Neuronal stem cell (in vitro differentiated cells): ENCODE measurements around the gene ESPN. TPM values are rescaled to one million over a fixed set of nuclear protein-coding genes. Genes with fewer than 3 reads are reported as not detected.

Experiments
- DNase-seq: peaks from one replicate; pipeline ENCODE4 v3.0.0-alpha.2; 2013; ENCODE audit warnings: low spot score
- H2AFZ ChIP-seq: one replicate; pipeline ENCODE4 v1.6.1; 2013; ENCODE audit warnings: mild to moderate bottlenecking, low read length, inconsistent platforms
- H2AK5ac ChIP-seq: 2 replicates; pipeline ENCODE4 v1.6.1; 2013; ENCODE audit warnings: low read depth, mild to moderate bottlenecking, inconsistent platforms, low read length, moderate library complexity, mixed read lengths
- H2BK120ac ChIP-seq: 2 replicates; pipeline ENCODE4 v1.6.1; 2013; ENCODE audit warnings: low read depth, mild to moderate bottlenecking, inconsistent platforms, low read length, moderate library complexity, mixed read lengths
- H2BK12ac ChIP-seq: one replicate; pipeline ENCODE4 v1.6.1; 2013; ENCODE audit warnings: low read length, inconsistent platforms
- H2BK15ac ChIP-seq: 2 replicates; pipeline ENCODE4 v1.6.1; 2013; ENCODE audit warnings: mild to moderate bottlenecking, low read length, inconsistent platforms, mixed read lengths
- H2BK5ac ChIP-seq: one replicate; pipeline ENCODE4 v1.6.1; 2013; ENCODE audit warnings: inconsistent platforms, mild to moderate bottlenecking, low read length, moderate library complexity
- H3K14ac ChIP-seq: one replicate; pipeline ENCODE4 v1.6.1; 2013; ENCODE audit warnings: low read length, inconsistent platforms
- H3K18ac ChIP-seq: 2 replicates; pipeline ENCODE4 v1.6.1; 2013; ENCODE audit warnings: low read length, inconsistent platforms
- H3K23ac ChIP-seq: 2 replicates; pipeline ENCODE4 v1.6.1; 2013; ENCODE audit warnings: low read depth, mild to moderate bottlenecking, mixed read lengths, low read length, inconsistent platforms; ENCODE audit not compliant: poor library complexity
- H3K27ac ChIP-seq: replicated peaks from 3 replicates; pipeline ENCODE4 v1.5.1; 2013; ENCODE audit warnings: low read length, inconsistent platforms
- H3K27me3 ChIP-seq, 3 experiments: 2 replicates each; pipeline ENCODE4 v1.6.1; 2013; ENCODE audit warnings: low read length in 3 of 3, mild to moderate bottlenecking in 2 of 3, inconsistent platforms in 1 of 3, low read depth in 1 of 3, mixed read lengths in 1 of 3, moderate library complexity in 1 of 3; ENCODE audit not compliant: control insufficient read depth in 3 of 3, insufficient read depth in 3 of 3
- H3K36me3 ChIP-seq, 2 donors: replicated peaks in 1 of 2; 2 replicates each; pipeline ENCODE4 v1.6.1; 2013; ENCODE audit warnings: low read length in 2 of 2; ENCODE audit not compliant: control insufficient read depth in 2 of 2, insufficient read depth in 2 of 2
- H3K4ac ChIP-seq: 2 replicates; pipeline ENCODE4 v1.6.1; 2013; ENCODE audit warnings: inconsistent platforms, mild to moderate bottlenecking, low read length, moderate library complexity
- H3K4me1 ChIP-seq, 2 donors: 1 replicate in 1 of 2; 2 replicates in 1 of 2; pipeline ENCODE4 v1.6.1; 2013; ENCODE audit warnings: low read length in 2 of 2, low read depth in 1 of 2; ENCODE audit not compliant: control insufficient read depth in 2 of 2, insufficient read depth in 1 of 2
- H3K4me2 ChIP-seq: one replicate; pipeline ENCODE4 v1.6.1; 2013; ENCODE audit warnings: mild to moderate bottlenecking, low read length, inconsistent platforms; ENCODE audit not compliant: insufficient read depth, poor library complexity, severe bottlenecking
- H3K4me3 ChIP-seq, 2 donors: 2 replicates each; pipeline ENCODE4 v1.5.1; 2013; ENCODE audit warnings: low read length in 2 of 2, mild to moderate bottlenecking in 2 of 2, inconsistent platforms in 1 of 2, moderate library complexity in 1 of 2
- H3K79me1 ChIP-seq: one replicate; pipeline ENCODE4 v1.6.1; 2013; ENCODE audit warnings: low read depth, mild to moderate bottlenecking, inconsistent platforms, low read length, moderate library complexity
- H3K9ac ChIP-seq: one replicate; pipeline ENCODE4 v1.6.1; 2013; ENCODE audit warnings: mild to moderate bottlenecking, low read depth, low read length, inconsistent platforms; ENCODE audit not compliant: poor library complexity
- H3K9me3 ChIP-seq, 2 donors: replicated peaks in 1 of 2; 2 replicates each; pipeline versions ENCODE3 to v1.6.1; 2013; ENCODE audit warnings: low read length in 2 of 2, mild to moderate bottlenecking in 2 of 2, inconsistent platforms in 1 of 2, low read depth in 1 of 2, mixed read lengths in 1 of 2, moderate library complexity in 1 of 2; ENCODE audit not compliant: control insufficient read depth in 2 of 2, insufficient read depth in 1 of 2
- H4K8ac ChIP-seq: one replicate; pipeline ENCODE4 v1.6.1; 2013; ENCODE audit warnings: low read depth, mild to moderate bottlenecking, inconsistent platforms, low read length, moderate library complexity
- H4K91ac ChIP-seq: one replicate; pipeline ENCODE4 v1.6.1; 2013; ENCODE audit warnings: low read length, low read depth, mild to moderate bottlenecking, inconsistent platforms; ENCODE audit not compliant: poor library complexity
- WGBS, 2 donors: extraction: QIAGEN DNeasy Blood & Tissue Kit; methylation state at CpG; one replicate each; pipeline ENCODE4 v1.1.7; 2013; ENCODE audit warnings: missing lambda C conversion rate in 2 of 2, mixed read lengths in 1 of 2; ENCODE audit not compliant: insufficient read length in 2 of 2, insufficient replicate concordance in 1 of 2; ENCODE audit errors: extremely low coverage in 2 of 2; 5-methylcytosine and 5-hydroxymethylcytosine counted together
- polyA plus RNA-seq, 2 experiments: library from polyadenylated mRNA; stranded (reverse); fragments of 200-250 nt; gene quantifications; one replicate each; pipeline ENCODE4 v1.2.3, GENCODE V29; 2013

The ESPN gene, protein sequence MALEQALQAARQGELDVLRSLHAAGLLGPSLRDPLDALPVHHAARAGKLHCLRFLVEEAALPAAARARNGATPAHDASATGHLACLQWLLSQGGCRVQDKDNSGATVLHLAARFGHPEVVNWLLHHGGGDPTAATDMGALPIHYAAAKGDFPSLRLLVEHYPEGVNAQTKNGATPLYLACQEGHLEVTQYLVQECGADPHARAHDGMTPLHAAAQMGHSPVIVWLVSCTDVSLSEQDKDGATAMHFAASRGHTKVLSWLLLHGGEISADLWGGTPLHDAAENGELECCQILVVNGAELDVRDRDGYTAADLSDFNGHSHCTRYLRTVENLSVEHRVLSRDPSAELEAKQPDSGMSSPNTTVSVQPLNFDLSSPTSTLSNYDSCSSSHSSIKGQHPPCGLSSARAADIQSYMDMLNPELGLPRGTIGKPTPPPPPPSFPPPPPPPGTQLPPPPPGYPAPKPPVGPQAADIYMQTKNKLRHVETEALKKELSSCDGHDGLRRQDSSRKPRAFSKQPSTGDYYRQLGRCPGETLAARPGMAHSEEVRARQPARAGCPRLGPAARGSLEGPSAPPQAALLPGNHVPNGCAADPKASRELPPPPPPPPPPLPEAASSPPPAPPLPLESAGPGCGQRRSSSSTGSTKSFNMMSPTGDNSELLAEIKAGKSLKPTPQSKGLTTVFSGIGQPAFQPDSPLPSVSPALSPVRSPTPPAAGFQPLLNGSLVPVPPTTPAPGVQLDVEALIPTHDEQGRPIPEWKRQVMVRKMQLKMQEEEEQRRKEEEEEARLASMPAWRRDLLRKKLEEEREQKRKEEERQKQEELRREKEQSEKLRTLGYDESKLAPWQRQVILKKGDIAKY
- polyA plus RNA-seq (2013, experiment 1 of 2), result 3.5 TPM
- 3.6 TPM for polyA plus RNA-seq (2013, experiment 2 of 2)

DNA sequence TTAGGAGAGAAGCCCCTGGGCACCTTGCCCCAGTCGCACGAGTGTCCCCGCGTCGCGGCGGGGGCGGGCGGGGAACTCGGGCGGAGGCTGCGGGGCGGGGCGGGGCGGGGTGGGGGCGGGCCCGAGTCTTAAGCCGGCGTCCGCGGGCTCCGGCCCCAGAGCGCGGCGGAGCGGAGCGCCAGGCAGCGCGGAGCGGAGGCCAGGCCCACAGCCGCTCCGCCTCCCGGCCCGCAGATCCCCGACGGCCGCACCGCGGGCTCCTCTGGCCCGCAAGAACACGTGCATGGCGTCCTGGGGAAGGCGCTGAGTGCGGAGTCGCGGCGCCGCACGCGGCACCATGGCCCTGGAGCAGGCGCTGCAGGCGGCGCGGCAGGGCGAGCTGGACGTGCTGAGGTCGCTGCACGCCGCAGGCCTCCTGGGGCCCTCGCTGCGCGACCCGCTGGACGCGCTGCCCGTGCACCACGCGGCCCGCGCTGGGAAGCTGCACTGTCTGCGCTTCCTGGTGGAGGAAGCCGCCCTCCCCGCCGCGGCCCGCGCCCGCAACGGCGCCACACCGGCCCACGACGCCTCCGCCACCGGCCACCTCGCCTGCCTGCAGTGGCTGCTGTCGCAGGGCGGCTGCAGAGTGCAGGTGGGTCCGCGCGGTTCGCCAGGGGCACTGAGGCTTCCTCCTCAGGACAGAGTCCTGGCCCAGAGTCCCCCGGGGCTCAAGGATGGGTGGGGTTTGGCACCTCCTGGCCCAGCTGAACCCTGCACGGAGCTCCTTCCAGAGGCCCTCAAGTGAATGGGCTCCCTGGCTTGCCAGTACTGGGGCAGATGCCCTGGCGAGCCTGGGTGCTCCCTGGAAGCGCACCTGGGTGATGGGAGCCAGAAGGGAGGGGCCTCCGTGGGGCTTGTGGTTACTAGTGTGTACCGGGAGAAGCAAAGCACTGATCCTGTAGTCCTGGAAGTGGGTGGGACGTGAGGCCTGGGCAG is at the start of gene ESPN:
Gene ESPN, plus strand, starts transcription at position 158 of the 975 bp plus-strand sequence. Its CDS starts 180 bp downstream, at position 338.
- H2AFZ ChIP-seq, result peak within 1 kb of the TSS; percentile 45
- peaks cover 5 to 8% of the 10 kb centered on the region in 2 donors for H3K4me1 ChIP-seq
- no peak within 1 kb of the TSS for H3K4me3 ChIP-seq
- peaks cover 33 to 89% (median 64%) of the 10 kb centered on the region in 3 experiments for H3K27me3 ChIP-seq
- H3K27ac ChIP-seq, result no peak within 1 kb of the TSS
- H2BK120ac ChIP-seq, result peak within 1 kb of the TSS; percentile 16
- no peak for DNase-seq
- H3K36me3 ChIP-seq, result no peaks in the 10 kb centered on the region
- no peaks in the 10 kb centered on the region for H3K9me3 ChIP-seq
- no CpG with 5 or more reads among the region's 99 CpGs for WGBS, 2 donors
- peak within 1 kb of the TSS; percentile 73 for H3K14ac ChIP-seq
- peak within 1 kb of the TSS; percentile 90 for H3K23ac ChIP-seq
- no peak within 1 kb of the TSS for H4K91ac ChIP-seq
- no peak within 1 kb of the TSS for H4K8ac ChIP-seq
- H2AK5ac ChIP-seq, result peak within 1 kb of the TSS; percentile 76
- peaks cover 2% of the 10 kb centered on the region for H3K79me1 ChIP-seq
- H3K9ac ChIP-seq, result peak within 1 kb of the TSS; percentile 66
- peak within 1 kb of the TSS; percentile 89 for H3K18ac ChIP-seq
- H3K4ac ChIP-seq, result no peak within 1 kb of the TSS
- peak within 1 kb of the TSS; percentile 94 for H2BK15ac ChIP-seq
- peak within 1 kb of the TSS; percentile 43 for H2BK12ac ChIP-seq
- no peak within 1 kb of the TSS for H2BK5ac ChIP-seq
- peak within 1 kb of the TSS; percentile 56 for H3K4me2 ChIP-seq

DNA sequence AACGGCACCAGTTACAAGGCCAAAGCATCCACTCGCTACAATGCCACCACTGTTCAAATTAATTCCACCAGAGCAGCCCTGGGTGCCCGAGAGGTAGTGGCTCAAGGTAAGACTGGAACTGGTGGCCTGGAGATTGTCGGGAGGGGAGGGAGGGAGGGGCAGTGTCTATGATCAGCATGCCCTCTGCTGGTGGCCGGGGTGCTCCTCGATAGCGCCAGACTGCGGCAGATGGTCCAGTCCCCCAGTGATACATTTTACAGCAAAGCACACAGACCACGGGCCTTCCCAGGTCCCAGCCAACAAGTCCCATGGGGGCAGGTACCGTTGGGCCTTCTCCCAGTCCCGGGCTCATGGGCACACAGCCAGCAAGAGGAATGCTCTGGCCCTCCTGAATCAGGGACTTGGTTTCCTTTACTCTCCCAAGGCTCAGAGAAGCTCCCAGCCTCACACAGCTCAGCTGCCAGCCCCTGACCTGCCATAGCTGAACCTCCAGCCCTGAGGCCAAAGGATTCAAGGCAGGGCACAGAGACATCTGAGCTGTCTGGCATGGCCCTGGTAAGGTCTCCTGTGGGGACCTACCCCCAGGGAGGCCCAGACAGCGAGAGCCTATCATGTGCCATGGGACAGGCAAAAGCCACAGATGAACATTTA is 46.4 kb upstream of the ESPN start:
- H3K27me3 ChIP-seq, result no peaks in the 10 kb centered on the region
- no peak overlapping the region for H3K14ac ChIP-seq
- H2AK5ac ChIP-seq, result peak overlapping the region; percentile 46

DNA sequence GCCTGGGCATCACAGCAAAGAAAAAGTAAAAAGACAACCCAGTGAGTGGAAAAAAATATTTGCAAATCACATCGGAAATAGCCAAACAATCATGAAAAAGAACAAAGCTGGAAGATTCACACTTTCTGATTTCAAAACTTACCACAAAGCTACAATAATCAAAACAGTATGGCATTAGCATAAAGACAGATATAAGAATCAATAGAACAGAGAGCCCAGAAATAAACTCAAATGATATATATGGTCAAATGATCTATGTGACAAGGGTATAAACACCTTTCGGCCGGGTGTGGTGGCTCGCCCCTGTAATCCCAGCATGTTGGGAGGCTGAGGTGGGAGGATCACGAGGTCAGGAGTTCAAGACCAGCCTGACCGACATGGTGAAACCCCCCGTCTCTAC is 44.5 kb upstream of the ESPN start:
- no peak overlapping the region for H3K14ac ChIP-seq
- peaks cover 11% of the 10 kb centered on the region for H3K79me1 ChIP-seq
- no peak overlapping the region for H2BK5ac ChIP-seq
- peaks cover 0 to 18% of the 10 kb centered on the region in 2 donors for H3K9me3 ChIP-seq
- no peak overlapping the region for H3K18ac ChIP-seq
- H2AFZ ChIP-seq, result no peak overlapping the region
- H2BK15ac ChIP-seq, result no peak overlapping the region
- no CpG with 5 or more reads among the region's 7 CpGs for WGBS, 2 donors
- H4K8ac ChIP-seq, result no peak overlapping the region
- H2BK12ac ChIP-seq, result no peak overlapping the region
- peaks cover 0 to 2% of the 10 kb centered on the region in 2 donors for H3K4me1 ChIP-seq
- H2AK5ac ChIP-seq, result no peak overlapping the region
- H3K23ac ChIP-seq, result no peak overlapping the region
- no peak overlapping the region for H3K4me2 ChIP-seq
- no peak overlapping the region for H4K91ac ChIP-seq
- H3K4ac ChIP-seq, result no peak overlapping the region
- no peak overlapping the region for H3K27ac ChIP-seq
- H3K36me3 ChIP-seq, result peaks cover 1 to 9% of the 10 kb centered on the region in 2 donors
- DNase-seq, result no peak
- no peak overlapping the region for H3K9ac ChIP-seq
- H3K4me3 ChIP-seq, result no peak overlapping the region
- no peak overlapping the region for H2BK120ac ChIP-seq
- H3K27me3 ChIP-seq, result no peaks in the 10 kb centered on the region

More for the DNA sequence above, 46.4 kb upstream of the ESPN start:
- H3K9ac ChIP-seq, result no peak overlapping the region
- H3K79me1 ChIP-seq, result peaks cover 11% of the 10 kb centered on the region
- no peak for DNase-seq
- no peak overlapping the region for H3K4me3 ChIP-seq
- no peak overlapping the region for H4K8ac ChIP-seq
- H3K4ac ChIP-seq, result no peak overlapping the region
- no peak overlapping the region for H2AFZ ChIP-seq
- H2BK120ac ChIP-seq, result no peak overlapping the region
- peaks cover 0 to 11% of the 10 kb centered on the region in 2 donors for H3K9me3 ChIP-seq
- H3K36me3 ChIP-seq, result peaks cover 1 to 9% of the 10 kb centered on the region in 2 donors
- H3K27ac ChIP-seq, result no peak overlapping the region
- H3K18ac ChIP-seq, result no peak overlapping the region
- no peak overlapping the region for H2BK5ac ChIP-seq
- no peak overlapping the region for H2BK15ac ChIP-seq
- no peak overlapping the region for H3K4me2 ChIP-seq
- no CpG with 5 or more reads among the region's 12 CpGs for WGBS, 2 donors
- H3K4me1 ChIP-seq, result no peaks in the 10 kb centered on the region
- H3K23ac ChIP-seq, result no peak overlapping the region
- peak overlapping the region; percentile 41 for H2BK12ac ChIP-seq
- H4K91ac ChIP-seq, result no peak overlapping the region
